RWPE1 (cell line): ENCODE data around the gene GPR55.

Experiments used
- CTCF ChIA-PET: fragments of 350-600 bp; sonication (Branson Sonifier 250); formaldehyde crosslinking; extraction: SDS; loops from one replicate; lab custom pipeline; 2021; lab: Yijun Ruan, JAX
- POLR2A ChIA-PET: fragments of 400-600 bp; formaldehyde crosslinking; extraction: SDS; loops from one replicate; lab custom pipeline; 2020; ENCODE audit warnings: antibody characterized with exemption; ENCODE audit not compliant: low non-redundant PET; lab: Yijun Ruan, JAX
- DNase-seq: peaks from one replicate; pipeline ENCODE4 v3.0.0; 2012; ENCODE audit warnings: low spot score
- H3K27ac ChIP-seq: fragments of 450-650 bp; 2 replicates; pipeline ENCODE4 v1.5.1; 2017
- TF ChIP-seq, protein P1 (sequence below): fragments of 450-650 bp; conservative IDR thresholded peaks from 2 replicates; pipeline ENCODE4 v1.5.1; 2017; ENCODE audit warnings: low read depth, mild to moderate bottlenecking

GPR55 gene

GRCh38 chr2:230891509-230891908 is 33.5 kb downstream of the GPR55 start:
- no peak for DNase-seq
- POLR2A ChIA-PET: no interaction called here
- CTCF ChIA-PET: interaction anchor here (0.6 to 0.7 kb wide), 2 partner anchors 43 to 45 kb away, joined by 3 to 4 read pairs; no protein-coding TSS in a partner anchor
- TF ChIP-seq, protein P1, sequence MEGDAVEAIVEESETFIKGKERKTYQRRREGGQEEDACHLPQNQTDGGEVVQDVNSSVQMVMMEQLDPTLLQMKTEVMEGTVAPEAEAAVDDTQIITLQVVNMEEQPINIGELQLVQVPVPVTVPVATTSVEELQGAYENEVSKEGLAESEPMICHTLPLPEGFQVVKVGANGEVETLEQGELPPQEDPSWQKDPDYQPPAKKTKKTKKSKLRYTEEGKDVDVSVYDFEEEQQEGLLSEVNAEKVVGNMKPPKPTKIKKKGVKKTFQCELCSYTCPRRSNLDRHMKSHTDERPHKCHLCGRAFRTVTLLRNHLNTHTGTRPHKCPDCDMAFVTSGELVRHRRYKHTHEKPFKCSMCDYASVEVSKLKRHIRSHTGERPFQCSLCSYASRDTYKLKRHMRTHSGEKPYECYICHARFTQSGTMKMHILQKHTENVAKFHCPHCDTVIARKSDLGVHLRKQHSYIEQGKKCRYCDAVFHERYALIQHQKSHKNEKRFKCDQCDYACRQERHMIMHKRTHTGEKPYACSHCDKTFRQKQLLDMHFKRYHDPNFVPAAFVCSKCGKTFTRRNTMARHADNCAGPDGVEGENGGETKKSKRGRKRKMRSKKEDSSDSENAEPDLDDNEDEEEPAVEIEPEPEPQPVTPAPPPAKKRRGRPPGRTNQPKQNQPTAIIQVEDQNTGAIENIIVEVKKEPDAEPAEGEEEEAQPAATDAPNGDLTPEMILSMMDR: no peak
- H3K27ac ChIP-seq: no peak overlapping the region

DNA sequence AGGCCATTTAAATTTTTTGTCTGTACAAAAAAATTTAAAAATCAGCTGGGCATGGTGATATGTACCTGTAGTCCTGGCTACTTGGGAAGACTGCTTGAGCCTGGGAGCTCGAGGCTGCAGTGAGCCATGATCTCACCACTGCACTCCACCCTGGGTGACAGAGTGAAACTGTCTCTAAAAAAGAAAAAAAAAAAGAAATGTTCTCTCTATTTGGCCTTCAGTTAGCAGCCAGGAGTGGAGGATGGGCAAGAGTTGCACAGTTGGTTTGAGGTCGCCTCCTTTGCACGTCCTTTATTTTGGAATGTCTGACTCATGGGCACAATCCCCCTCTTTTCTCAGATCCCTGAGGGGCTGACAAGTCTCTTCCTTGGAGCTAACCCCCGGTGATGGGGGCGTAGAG is 34.0 kb downstream of the GPR55 start:
- no peak for DNase-seq
- POLR2A ChIA-PET: no interaction called here
- H3K27ac ChIP-seq: no peak overlapping the region
- CTCF ChIA-PET: interaction anchor here (0.6 to 1.3 kb wide), 2 partner anchors 11 to 44 kb away, joined by 3 to 4 read pairs; no protein-coding TSS in a partner anchor
- TF ChIP-seq, protein P1: no peak

GRCh38 chr2:230890646-230891045 is 34.4 kb downstream of the GPR55 start:
- CTCF ChIA-PET: interaction anchor here (1.3 kb wide), 1 partner anchor 11 kb away, joined by 4 read pairs; no protein-coding TSS in a partner anchor
- TF ChIP-seq, protein P1: no peak
- DNase-seq: no peak
- POLR2A ChIA-PET: no interaction called here
- no peak overlapping the region for H3K27ac ChIP-seq

DNA sequence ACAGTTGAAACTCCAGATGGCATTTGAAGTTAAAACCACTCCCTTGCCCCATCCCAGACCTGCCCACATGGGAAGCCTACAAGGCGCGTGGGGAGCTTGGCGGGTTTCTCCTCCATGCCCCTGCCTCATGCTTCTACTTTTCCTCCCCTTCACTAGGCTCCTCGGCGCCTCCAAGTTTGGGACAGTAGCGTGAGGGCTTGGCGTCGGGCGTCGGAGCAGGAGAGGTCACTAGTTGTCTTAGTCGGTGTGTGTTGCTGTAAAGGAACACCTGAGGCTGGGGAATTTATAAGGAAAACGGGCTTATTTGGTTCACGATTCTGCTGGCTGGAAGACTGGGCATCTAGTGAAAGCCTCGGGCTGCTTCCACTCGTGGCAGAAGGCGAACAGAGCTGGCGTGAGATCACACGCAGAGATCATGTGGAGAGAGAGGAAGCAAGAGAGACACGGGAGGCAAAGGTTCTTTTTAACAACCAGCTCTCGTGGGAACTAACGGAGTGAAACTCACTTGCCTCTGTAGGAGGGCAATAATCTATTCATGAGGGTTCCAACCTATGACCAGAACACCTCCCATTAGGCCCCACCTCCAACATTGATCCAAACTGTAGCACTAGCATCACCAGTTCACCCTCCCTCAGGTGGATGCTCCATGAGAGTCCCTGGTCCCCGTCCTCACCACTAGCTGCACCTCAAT is 35.0 kb downstream of the GPR55 start:
- POLR2A ChIA-PET: no interaction called here
- CTCF ChIA-PET: interaction anchor here (1.3 kb wide), 1 partner anchor 12 kb away, joined by 4 read pairs; no protein-coding TSS in a partner anchor
- no peak overlapping the region for H3K27ac ChIP-seq
- TF ChIP-seq, protein P1: no peak
- DNase-seq: no peak

DNA sequence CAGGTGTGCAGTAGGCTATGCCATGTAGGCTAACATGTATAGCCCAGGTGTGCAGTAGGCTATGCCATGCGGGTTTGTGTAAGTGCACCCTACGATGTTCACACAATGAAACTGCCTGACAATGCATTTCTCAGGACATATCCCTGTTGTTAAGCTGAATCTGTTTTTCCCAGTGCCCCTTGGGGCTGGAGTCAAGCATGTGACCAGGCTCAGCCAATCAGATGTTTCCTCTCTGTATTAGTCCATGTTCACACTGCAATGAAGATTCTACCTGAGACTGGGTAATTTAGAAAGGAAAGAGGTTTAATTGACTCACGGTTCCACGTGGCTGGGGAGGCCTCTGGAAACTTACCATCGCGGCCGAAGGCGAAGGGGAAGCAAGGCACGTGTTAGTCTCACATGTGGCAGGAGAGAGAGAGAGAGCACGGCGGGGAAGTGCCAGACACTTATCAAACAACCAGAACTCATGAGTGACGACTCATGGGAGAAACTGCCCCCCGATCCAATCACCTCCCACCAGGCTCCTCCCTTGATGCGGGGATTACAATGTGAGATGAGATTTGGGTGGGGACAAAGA is 36.1 kb downstream of the GPR55 start:
- CTCF ChIA-PET: interaction anchor here (0.7 kb wide), 1 partner anchor 1418 kb away, joined by 7 read pairs; no protein-coding TSS in a partner anchor
- H3K27ac ChIP-seq: no peak overlapping the region
- TF ChIP-seq, protein P1: no peak
- POLR2A ChIA-PET: no interaction called here
- DNase-seq: no peak

- POLR2A ChIA-PET: no interaction called here
Observed at GRCh38 chr2:230887342-230887741, 37.7 kb downstream of the GPR55 start.

More at GRCh38 chr2:230887342-230887741, 37.7 kb downstream of the GPR55 start:
- CTCF ChIA-PET: interaction anchor here (1.0 kb wide), 1 partner anchor 15 kb away, joined by 5 read pairs; no protein-coding TSS in a partner anchor
- H3K27ac ChIP-seq: no peak overlapping the region
- DNase-seq: no peak
- TF ChIP-seq, protein P1: no peak
